NCI-H510A treated with DMSO at 0.1 percent for 48 hours (cell line): ENCODE results near the gene INPP4B.

Source experiments
- DNase-seq: peaks from one replicate; lab custom pipeline; 2025; lab: John Stamatoyannopoulos, UW

Gene INPP4B

GRCh38 chr4:142211444-142211843 is 634.7 kb downstream of the INPP4B start:
- no peak for DNase-seq

- peak; percentile 11 for DNase-seq
Observed at GRCh38 chr4:142203505-142203904, 642.6 kb downstream of the INPP4B start.

GRCh38 chr4:142202404-142203332 is 643.4 kb downstream of the INPP4B start:
- peak; percentile 12 for DNase-seq

- DNase-seq = no peak
Observed at GRCh38 chr4:142201041-142201440, 645.1 kb downstream of the INPP4B start.

- DNase-seq = no peak
Observed at GRCh38 chr4:142194905-142195304, 651.2 kb downstream of the INPP4B start.

- DNase-seq = no peak
Observed at GRCh38 chr4:142191901-142192300, 654.2 kb downstream of the INPP4B start.

GRCh38 chr4:142181021-142181420 is 665.1 kb downstream of the INPP4B start:
- DNase-seq = no peak

- DNase-seq = no peak
Observed at GRCh38 chr4:142169216-142169615, 676.9 kb downstream of the INPP4B start.

- no peak for DNase-seq
Observed at GRCh38 chr4:142168181-142168580, 677.9 kb downstream of the INPP4B start.

- DNase-seq = no peak
Observed at GRCh38 chr4:142164767-142165500, 681.2 kb downstream of the INPP4B start.

GRCh38 chr4:142161086-142161485 is 685.0 kb downstream of the INPP4B start:
- DNase-seq = no peak

- no peak for DNase-seq
Observed at GRCh38 chr4:142160509-142160908, 685.6 kb downstream of the INPP4B start.

GRCh38 chr4:142158980-142159379 is 687.1 kb downstream of the INPP4B start:
- no peak for DNase-seq

- no peak for DNase-seq
Observed at GRCh38 chr4:142156256-142156655, 689.8 kb downstream of the INPP4B start.

GRCh38 chr4:142155347-142155746 is 690.8 kb downstream of the INPP4B start:
- no peak for DNase-seq

- DNase-seq = no peak
Observed at GRCh38 chr4:142150483-142150882, 695.6 kb downstream of the INPP4B start.

- no peak for DNase-seq
Observed at GRCh38 chr4:142144813-142145212, 701.3 kb downstream of the INPP4B start.

- no peak for DNase-seq
Observed at GRCh38 chr4:142142366-142143054, 703.6 kb downstream of the INPP4B start.

GRCh38 chr4:142141224-142141623 is 704.9 kb downstream of the INPP4B start:
- no peak for DNase-seq

- DNase-seq = peak; percentile 15
Observed at GRCh38 chr4:142130666-142131065, 715.4 kb downstream of the INPP4B start.

GRCh38 chr4:142129931-142130330 is 716.2 kb downstream of the INPP4B start:
- DNase-seq = no peak

GRCh38 chr4:142129473-142129872 is 716.6 kb downstream of the INPP4B start:
- DNase-seq = no peak
